Endothelial cell (in vitro differentiated cells): ENCODE results near the gene ARL9. TPM values are rescaled to one million over a fixed set of nuclear protein-coding genes. Genes with fewer than 3 reads are reported as not detected.

ENCODE experiments used
- DNase-seq: peaks from one replicate; pipeline ENCODE4 v3.0.0; 2021; ENCODE audit warnings: low spot score
- H3K27ac Mint-ChIP-seq: one replicate; pipeline ENCODE4 v1.8.0; 2021; ENCODE audit warnings: mixed read lengths, inconsistent platforms; ENCODE audit not compliant: unreplicated experiment
- H3K27me3 Mint-ChIP-seq: one replicate; pipeline ENCODE4 v1.8.0; 2021; ENCODE audit warnings: mild to moderate bottlenecking, moderate library complexity, mixed read lengths, inconsistent platforms; ENCODE audit not compliant: unreplicated experiment
- H3K36me3 Mint-ChIP-seq: one replicate; pipeline ENCODE4 v1.8.0; 2021; ENCODE audit warnings: mild to moderate bottlenecking, low read depth, mixed read lengths, inconsistent platforms; ENCODE audit not compliant: unreplicated experiment
- H3K4me1 Mint-ChIP-seq: one replicate; pipeline ENCODE4 v1.8.0; 2021; ENCODE audit warnings: mild to moderate bottlenecking, mixed read lengths, inconsistent platforms; ENCODE audit not compliant: unreplicated experiment
- H3K4me3 Mint-ChIP-seq: one replicate; pipeline ENCODE4 v1.8.0; 2021; ENCODE audit warnings: mild to moderate bottlenecking, mixed read lengths, inconsistent platforms; ENCODE audit not compliant: unreplicated experiment
- H3K9me3 Mint-ChIP-seq: one replicate; pipeline ENCODE4 v1.8.0; 2021; ENCODE audit warnings: mixed read lengths, inconsistent platforms; ENCODE audit not compliant: unreplicated experiment
- CTCF ChIP-seq: fragments of 200-600 bp; sonication (generic); IDR thresholded peaks from one replicate; pipeline ENCODE4 v1.5.0; 2021; ENCODE audit warnings: antibody characterized with exemption; ENCODE audit not compliant: unreplicated experiment
- total RNA-seq: library from RNA; stranded (reverse); fragmentation: NEBNext Ultra II Directional; extraction: Animal tissue kit (Norgen Biotek cat#: 25700); gene quantifications from one replicate; pipeline ENCODE4 v1.2.1, GENCODE V29; 2021; ENCODE audit not compliant: unreplicated experiment

ARL9 gene
- total RNA-seq, 1 donor from 2014 or later = not detected

- H3K36me3 Mint-ChIP-seq = no peaks in the 10 kb centered on the region
- H3K9me3 Mint-ChIP-seq = no peaks in the 10 kb centered on the region
- DNase-seq = no peak
- TF ChIP-seq CTCF = no peak
- no peak overlapping the region for H3K4me3 Mint-ChIP-seq
- H3K4me1 Mint-ChIP-seq = no peaks in the 10 kb centered on the region
- no peak overlapping the region for H3K27ac Mint-ChIP-seq
- peaks cover 9% of the 10 kb centered on the region for H3K27me3 Mint-ChIP-seq
Measured at GRCh38 chr4:56531823-56532222, 26.2 kb downstream of the ARL9 start.

- no peak overlapping the region for H3K4me3 Mint-ChIP-seq
- H3K27me3 Mint-ChIP-seq = peaks cover 9% of the 10 kb centered on the region
- no peaks in the 10 kb centered on the region for H3K36me3 Mint-ChIP-seq
- H3K4me1 Mint-ChIP-seq = no peaks in the 10 kb centered on the region
- no peak for DNase-seq
- no peaks in the 10 kb centered on the region for H3K9me3 Mint-ChIP-seq
- no peak overlapping the region for H3K27ac Mint-ChIP-seq
- no peak for TF ChIP-seq CTCF
Measured at GRCh38 chr4:56532239-56532638, 26.6 kb downstream of the ARL9 start.

- H3K27ac Mint-ChIP-seq = no peak overlapping the region
- TF ChIP-seq CTCF = no peak
- H3K4me3 Mint-ChIP-seq = no peak overlapping the region
- H3K27me3 Mint-ChIP-seq = peaks cover 6% of the 10 kb centered on the region
- DNase-seq = no peak
- H3K4me1 Mint-ChIP-seq = no peaks in the 10 kb centered on the region
- no peaks in the 10 kb centered on the region for H3K36me3 Mint-ChIP-seq
- H3K9me3 Mint-ChIP-seq = no peaks in the 10 kb centered on the region
Measured at GRCh38 chr4:56535915-56536314, 30.3 kb downstream of the ARL9 start.

- no peaks in the 10 kb centered on the region for H3K4me1 Mint-ChIP-seq
- no peaks in the 10 kb centered on the region for H3K36me3 Mint-ChIP-seq
- peaks cover 6% of the 10 kb centered on the region for H3K27me3 Mint-ChIP-seq
- no peak for TF ChIP-seq CTCF
- no peak overlapping the region for H3K4me3 Mint-ChIP-seq
- no peak for DNase-seq
- no peak overlapping the region for H3K27ac Mint-ChIP-seq
- no peaks in the 10 kb centered on the region for H3K9me3 Mint-ChIP-seq
Measured at GRCh38 chr4:56537147-56537546, 31.6 kb downstream of the ARL9 start.

GRCh38 chr4:56540826-56541225 is 35.2 kb downstream of the ARL9 start:
- Mint-ChIP-seq H3K27ac (no peak overlapping the region), H3K4me3 (no peak overlapping the region), H3K36me3 (no peaks in the 10 kb centered on the region), H3K27me3 (peaks cover 4% of the 10 kb centered on the region), H3K9me3 (no peaks in the 10 kb centered on the region), H3K4me1 (no peaks in the 10 kb centered on the region)
- DNase-seq = no peak
- TF ChIP-seq CTCF = no peak
